Measurements from ENCODE around the gene LDLR.
A peak's percentile ranks its signal among the peaks of the same experiment; 100 is the strongest.
"Not testable (repeated sequence)": the region's sequence is repeated elsewhere in the genome, so short reads cannot be mapped to it uniquely, and the experiment has no call there.

LDLR gene

DNA sequence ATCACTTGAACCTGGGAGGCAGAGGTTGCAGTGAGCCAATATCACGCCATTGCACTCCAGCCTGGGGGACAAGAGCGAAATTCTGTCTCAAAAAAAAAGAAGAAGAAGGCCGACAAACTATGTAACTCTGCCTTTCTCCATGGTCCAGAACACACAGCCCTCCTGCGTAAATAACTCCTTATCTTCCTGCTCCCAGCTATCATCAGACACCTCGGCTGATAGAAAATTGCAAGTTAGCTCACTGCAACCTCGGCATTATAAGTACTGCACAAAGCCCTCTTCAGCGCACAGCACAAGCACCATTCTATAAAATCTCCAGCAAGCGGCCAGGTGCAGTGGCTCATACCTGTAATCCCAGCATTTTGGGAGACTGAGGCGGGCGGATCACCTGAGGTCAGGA is 14.4 kb downstream of the LDLR start:
- not testable (repeated sequence) for DNase-seq

DNA sequence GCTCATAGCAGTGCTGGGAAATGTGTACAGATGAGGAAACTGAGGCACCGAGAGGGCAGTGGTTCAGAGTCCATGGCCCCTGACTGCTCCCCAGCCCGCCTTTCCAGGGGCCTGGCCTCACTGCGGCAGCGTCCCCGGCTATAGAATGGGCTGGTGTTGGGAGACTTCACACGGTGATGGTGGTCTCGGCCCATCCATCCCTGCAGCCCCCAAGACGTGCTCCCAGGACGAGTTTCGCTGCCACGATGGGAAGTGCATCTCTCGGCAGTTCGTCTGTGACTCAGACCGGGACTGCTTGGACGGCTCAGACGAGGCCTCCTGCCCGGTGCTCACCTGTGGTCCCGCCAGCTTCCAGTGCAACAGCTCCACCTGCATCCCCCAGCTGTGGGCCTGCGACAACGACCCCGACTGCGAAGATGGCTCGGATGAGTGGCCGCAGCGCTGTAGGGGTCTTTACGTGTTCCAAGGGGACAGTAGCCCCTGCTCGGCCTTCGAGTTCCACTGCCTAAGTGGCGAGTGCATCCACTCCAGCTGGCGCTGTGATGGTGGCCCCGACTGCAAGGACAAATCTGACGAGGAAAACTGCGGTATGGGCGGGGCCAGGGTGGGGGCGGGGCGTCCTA is 15.9 kb downstream of the LDLR start:
- no peak for DNase-seq

DNA sequence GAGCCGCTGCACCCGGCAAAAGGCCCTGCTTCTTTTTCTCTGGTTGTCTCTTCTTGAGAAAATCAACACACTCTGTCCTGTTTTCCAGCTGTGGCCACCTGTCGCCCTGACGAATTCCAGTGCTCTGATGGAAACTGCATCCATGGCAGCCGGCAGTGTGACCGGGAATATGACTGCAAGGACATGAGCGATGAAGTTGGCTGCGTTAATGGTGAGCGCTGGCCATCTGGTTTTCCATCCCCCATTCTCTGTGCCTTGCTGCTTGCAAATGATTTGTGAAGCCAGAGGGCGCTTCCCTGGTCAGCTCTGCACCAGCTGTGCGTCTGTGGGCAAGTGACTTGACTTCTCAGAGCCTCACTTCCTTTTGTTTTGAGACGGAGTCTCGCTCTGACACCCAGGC is 17.2 kb downstream of the LDLR start:
- DNase-seq, result no peak

DNA sequence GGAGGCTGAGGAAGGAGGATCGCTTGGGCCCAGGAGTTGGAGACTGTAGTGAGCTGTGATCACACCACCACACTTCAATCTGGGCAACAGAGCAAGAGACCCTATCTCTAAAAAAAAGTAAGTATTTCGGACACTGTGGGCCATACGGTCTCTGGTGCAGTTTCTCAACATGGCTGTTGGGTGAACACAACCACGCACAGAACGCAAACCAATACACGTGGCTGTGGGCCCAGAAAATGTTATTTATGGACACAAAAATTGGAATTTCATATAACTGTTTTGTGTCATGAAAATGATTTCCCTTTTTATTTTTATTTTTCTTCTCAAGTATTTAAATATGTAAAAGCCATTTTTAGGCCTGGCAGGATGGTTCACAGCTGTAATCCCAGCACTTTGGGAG is 19.5 kb downstream of the LDLR start:
- DNase-seq, result no peak

DNA sequence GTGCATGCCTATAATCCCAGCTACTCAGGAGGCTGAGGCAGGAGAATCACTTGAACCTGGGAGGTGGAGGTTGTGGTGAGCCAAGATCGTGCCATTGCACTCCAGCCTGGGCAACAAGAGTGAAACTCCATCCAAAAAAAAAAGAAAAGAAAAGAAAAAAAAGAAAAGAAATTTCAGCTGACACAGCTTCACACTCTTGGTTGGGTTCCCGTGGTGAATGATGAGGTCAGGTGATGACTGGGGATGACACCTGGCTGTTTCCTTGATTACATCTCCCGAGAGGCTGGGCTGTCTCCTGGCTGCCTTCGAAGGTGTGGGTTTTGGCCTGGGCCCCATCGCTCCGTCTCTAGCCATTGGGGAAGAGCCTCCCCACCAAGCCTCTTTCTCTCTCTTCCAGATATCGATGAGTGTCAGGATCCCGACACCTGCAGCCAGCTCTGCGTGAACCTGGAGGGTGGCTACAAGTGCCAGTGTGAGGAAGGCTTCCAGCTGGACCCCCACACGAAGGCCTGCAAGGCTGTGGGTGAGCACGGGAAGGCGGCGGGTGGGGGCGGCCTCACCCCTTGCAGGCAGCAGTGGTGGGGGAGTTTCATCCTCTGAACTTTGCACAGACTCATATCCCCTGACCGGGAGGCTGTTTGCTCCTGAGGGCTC is 22.0 kb downstream of the LDLR start:
- DNase-seq, result no peak

DNA sequence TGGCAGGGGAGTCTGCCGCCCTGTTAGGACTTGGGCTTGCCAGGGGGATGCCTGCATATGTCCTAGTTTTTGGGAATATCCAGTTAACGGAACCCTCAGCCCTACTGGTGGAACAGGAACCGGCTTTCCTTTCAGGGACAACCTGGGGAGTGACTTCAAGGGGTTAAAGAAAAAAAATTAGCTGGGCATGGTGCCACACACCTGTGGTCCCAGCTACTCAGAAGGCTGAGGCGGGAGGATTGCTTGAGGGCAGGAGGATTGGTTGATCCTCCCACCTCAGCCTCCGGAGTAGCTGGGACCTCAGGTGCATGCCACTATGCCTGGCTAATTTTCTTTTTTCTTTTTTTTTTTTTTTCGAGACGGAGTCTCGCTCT is 22.5 kb downstream of the LDLR start:
- DNase-seq, result no peak

DNA sequence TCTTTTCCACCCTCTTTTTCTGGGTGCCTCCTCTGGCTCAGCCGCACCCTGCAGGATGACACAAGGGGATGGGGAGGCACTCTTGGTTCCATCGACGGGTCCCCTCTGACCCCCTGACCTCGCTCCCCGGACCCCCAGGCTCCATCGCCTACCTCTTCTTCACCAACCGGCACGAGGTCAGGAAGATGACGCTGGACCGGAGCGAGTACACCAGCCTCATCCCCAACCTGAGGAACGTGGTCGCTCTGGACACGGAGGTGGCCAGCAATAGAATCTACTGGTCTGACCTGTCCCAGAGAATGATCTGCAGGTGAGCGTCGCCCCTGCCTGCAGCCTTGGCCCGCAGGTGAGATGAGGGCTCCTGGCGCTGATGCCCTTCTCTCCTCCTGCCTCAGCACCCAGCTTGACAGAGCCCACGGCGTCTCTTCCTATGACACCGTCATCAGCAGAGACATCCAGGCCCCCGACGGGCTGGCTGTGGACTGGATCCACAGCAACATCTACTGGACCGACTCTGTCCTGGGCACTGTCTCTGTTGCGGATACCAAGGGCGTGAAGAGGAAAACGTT is 24.0 kb downstream of the LDLR start:
- no peak for DNase-seq

DNA sequence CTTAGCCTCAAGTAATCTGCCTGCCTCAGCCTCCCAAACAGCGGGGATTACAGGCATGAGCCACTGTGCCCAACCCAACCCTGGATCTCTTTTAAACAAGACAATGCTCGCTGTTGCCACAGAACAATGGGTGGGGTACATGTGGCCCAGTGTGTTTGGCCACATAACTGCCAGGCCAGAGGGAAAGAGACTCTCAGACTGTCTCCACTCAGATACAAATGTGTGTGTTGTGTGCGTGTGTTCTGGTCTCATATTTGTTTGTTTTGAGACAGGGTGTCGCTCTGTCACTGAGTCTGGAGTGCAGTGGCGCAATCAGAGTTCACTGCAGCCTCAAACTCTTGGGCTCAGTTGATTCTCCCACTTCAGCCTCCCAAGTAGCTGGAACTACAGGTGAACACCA is 25.8 kb downstream of the LDLR start:
- no peak for DNase-seq

DNA sequence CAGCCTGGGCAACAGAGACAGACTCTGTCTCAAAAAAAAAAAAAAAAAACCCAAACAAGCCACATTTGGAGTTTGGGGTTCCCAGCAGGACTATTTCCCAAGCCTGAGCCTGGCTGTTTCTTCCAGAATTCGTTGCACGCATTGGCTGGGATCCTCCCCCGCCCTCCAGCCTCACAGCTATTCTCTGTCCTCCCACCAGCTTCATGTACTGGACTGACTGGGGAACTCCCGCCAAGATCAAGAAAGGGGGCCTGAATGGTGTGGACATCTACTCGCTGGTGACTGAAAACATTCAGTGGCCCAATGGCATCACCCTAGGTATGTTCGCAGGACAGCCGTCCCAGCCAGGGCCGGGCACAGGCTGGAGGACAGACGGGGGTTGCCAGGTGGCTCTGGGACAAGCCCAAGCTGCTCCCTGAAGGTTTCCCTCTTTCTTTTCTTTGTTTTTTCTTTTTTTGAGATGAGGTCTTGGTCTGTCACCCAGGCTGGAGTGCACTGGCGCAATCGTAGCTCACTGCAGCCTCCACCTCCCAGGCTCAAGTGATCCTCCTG is 26.7 kb downstream of the LDLR start:
- no peak for DNase-seq

DNA sequence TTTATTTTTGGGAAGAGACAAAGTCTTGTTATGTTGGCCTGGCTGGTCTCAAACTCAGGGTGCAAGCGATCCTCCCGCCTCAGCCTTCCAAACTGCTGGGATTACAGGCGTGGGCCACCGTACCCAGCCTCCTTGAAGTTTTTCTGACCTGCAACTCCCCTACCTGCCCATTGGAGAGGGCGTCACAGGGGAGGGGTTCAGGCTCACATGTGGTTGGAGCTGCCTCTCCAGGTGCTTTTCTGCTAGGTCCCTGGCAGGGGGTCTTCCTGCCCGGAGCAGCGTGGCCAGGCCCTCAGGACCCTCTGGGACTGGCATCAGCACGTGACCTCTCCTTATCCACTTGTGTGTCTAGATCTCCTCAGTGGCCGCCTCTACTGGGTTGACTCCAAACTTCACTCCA is 27.2 kb downstream of the LDLR start:
- no peak for DNase-seq

DNA sequence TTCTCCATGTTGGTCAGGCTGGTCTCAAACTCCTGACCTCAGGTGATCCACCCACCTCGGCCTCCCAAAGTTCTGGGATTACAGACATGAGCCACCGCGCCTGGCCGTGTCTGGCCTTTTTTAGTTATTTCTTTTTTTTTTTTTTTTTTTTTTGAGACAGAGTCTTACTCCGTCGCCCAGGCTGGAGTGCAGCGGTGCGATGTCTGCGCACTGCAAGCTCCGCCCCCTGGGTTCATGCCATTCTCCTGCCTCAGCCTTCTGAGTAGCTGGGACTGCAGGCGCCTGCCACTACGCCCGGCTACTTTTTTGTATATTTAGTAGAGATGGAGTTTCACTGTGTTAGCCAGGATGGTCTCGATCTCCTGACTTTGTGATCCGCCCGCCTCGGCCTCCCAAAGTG is 32.7 kb downstream of the LDLR start:
- DNase-seq, result not testable (repeated sequence)

DNA sequence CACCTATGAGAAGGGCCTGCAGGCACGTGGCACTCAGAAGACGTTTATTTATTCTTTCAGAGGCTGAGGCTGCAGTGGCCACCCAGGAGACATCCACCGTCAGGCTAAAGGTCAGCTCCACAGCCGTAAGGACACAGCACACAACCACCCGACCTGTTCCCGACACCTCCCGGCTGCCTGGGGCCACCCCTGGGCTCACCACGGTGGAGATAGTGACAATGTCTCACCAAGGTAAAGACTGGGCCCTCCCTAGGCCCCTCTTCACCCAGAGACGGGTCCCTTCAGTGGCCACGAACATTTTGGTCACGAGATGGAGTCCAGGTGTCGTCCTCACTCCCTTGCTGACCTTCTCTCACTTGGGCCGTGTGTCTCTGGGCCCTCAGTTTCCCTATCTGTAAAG is 33.9 kb downstream of the LDLR start:
- DNase-seq, result no peak

DNA sequence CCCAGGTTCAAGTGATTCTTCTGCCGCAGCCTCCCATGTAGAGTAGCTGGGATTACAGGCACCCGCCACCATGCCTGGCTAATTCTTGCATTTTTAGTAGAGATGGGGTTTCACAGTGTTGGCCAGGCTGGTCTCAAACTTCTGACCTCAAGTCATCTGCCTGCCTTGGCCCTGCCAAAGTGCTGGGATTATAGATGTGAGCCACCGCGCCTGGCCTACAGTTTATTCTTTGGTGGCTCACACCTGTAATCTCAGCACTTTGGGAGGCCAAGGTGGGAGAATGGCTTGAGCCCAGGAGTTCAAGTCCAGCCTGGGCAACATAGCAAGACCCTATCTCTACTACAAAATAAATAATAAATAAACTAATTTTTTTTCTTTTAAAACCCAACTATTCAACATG is 34.9 kb downstream of the LDLR start:
- DNase-seq, result not testable (repeated sequence)

DNA sequence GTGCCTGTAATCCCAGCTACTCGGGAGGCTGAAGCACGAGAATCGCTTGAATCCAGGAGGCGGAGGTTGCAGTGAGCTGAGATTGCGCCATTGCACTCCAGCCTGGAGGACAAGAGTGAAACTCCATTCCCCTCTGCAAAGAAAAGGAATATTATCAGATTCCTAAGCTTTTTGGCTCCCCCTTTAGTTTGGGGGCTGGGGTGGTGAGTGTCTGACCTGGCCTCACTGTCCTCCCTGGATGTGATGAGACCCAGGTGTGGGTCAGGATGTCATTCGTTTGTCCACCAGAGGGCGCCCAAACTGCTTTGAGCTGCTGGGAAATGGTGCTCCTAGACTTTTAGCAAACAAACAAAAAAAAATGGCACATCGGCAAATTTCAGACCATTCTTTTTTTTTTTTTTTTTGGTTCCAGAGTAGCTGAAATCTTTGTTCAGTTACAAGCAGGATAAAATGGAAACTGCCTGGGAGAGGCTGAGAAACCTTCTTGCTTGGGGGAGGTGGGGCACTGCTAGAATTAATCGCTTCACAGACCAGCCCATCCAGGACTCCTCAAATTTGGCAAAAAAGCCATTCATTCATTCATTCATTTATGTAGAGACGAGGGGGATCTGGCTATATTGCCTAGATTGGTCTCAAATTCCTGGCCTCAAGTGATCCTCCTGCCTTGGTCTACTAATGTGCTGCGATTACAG is 36.9 kb downstream of the LDLR start:
- peak in 43 of 51 donors; percentile 1 to 82 (median 40) for DNase-seq

DNA sequence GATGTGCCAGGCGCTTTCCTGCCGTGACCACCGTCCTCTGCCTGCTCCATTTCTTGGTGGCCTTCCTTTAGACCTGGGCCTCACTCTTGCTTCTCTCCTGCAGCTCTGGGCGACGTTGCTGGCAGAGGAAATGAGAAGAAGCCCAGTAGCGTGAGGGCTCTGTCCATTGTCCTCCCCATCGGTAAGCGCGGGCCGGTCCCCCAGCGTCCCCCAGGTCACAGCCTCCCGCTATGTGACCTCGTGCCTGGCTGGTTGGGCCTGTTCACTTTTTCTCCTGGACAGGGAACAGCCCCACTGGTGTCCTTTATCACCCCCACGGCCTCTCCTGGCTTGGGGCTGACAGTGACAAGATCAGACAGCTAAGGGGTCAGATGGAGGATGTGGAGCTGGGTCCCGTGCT is 38.6 kb downstream of the LDLR start:
- no peak for DNase-seq

DNA sequence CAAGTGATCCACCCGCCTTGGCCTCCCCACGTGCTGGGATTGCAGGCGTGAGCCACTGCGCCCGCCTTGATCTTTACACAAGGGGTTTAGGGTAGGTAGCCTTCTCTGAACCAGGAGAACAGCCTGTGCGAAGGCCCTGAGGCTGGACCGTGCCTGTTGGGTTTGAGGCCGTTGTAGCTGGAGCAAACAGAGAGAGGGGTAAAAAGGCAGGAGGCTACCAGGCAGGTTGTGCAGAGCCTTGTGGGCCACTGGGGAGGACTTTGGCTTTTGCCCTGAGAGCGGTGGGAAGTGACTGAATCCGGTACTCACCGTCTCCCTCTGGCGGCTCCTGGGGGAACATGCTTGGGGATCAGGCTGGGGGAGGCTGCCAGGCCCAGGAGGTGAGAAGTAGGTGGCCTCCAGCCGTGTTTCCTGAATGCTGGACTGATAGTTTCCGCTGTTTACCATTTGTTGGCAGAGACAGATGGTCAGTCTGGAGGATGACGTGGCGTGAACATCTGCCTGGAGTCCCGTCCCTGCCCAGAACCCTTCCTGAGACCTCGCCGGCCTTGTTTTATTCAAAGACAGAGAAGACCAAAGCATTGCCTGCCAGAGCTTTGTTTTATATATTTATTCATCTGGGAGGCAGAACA is 41.7 kb downstream of the LDLR start:
- peak in 44 of 51 donors; percentile 1 to 75 (median 32) for DNase-seq

DNA sequence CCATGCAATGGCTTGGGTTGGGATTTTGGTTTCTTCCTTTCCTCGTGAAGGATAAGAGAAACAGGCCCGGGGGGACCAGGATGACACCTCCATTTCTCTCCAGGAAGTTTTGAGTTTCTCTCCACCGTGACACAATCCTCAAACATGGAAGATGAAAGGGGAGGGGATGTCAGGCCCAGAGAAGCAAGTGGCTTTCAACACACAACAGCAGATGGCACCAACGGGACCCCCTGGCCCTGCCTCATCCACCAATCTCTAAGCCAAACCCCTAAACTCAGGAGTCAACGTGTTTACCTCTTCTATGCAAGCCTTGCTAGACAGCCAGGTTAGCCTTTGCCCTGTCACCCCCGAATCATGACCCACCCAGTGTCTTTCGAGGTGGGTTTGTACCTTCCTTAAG is 42.2 kb downstream of the LDLR start:
- no peak for DNase-seq

DNA sequence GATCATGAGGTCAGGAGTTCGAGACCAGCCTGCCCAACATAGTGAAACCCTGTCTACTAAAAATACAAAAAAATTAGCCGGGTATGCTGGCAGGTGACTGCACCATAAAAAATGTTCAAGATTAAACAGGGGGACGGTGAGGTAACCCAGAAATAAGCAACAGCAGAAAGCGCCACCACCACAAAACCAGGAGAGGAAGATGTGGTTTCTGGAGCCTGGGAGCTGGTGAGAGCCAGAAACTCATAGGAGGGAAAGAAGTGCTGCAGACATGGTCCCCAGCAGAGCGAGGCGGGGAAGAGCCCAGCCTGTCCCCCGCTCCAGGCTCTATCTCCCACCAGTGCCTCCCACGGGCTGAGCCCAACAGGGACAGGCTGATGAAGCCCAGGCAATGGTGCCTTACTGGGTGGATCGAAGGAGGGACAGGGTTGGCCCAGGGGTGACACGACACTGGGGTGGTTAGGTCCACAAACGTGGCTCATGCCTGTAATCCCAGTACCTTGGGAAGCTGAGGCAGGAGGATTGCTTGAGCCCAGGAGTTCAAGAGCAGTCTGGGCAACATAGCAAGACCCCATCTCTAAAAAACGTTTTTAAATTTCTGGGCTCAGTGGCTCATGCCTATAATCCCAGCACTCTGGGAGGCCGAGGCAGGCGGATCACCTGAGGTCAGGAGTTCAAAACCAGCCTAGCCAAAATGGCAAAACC is 47.3 kb downstream of the LDLR start:
- no peak for DNase-seq

DNA sequence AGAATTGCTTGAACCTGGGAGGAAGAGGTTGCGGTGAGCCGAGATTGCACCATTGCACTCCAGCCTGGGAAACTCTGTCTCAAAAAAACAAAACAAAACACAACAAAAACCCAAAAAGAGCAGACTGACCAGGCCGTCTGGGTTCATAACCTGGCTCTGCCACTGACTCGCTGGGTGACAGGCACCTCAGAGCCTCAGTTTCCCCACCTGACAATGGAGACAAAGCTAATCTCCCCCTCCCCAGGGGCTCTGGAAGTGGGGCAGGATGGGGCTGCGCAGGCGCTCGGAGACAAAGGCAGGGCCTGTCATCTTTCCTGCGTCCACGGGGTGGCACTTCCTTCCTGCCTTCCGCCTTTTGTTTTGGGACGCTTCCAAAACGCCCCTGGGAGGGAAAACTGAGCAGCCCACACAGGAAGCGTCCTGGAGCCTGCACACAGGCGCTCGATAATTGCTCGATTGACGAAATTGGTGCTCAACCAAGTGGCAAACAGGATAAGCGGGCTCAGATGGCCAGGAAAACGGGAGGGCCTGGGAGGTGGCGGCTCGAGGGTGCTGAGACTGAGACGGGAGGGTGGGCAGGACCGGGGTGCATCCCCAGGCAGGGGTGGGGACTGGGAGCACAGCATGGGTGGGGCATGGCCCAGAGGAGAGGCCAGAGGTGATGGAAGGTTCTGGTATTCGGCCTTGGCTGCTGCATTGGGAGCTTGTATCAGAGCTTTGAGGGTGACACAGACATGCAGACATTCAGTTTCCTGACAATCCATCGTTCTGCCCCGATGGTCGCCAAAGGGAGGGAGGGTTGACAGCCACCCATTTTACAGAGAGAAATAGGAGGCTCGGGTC is 48.5 kb downstream of the LDLR start:
- DNase-seq, result peak; percentile 10 to 82 (median 58)

DNA sequence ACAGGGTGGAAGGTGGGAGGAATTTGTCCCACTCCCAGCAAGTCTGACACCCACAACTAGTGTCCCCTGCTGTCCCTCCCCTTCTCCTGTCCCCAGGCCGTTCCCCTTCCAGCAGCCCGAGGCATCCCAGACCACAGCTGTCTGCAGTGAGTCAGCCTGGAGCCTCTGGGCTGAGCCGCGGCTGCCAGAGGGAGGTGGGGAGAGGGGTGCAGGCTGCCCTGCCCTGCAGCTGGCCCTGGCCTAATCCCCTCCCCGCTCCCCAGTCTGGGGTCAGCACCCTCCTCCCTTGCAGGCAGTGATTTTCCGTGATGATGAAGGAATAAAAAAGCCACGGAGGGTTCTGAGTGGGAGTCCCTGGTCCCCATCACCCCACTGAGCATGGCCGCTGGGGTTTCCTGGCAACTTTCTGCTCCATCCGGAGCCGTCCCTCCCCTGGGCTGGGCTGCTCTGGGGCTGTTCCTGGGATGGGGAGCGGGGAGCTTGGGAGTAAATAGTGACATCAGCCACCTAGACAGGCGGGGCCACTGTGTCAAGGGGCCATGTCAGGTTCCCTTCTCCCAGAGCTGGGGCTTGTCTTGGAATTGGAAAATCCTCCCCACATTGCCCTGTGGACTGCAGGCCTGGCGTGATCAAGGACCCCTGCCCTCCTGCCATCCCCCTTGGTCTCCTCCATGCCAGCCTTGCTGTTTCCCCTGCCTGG is 49.5 kb downstream of the LDLR start:
- DNase-seq, result peak in 33 of 51 donors; percentile 1 to 62 (median 24)

Measured in hypothalamus (tissue), 51 donors.